DOHH2 (cell line): ENCODE measurements around the gene SPATA13.

Experiments used
- H3F3A ChIP-seq: fragments of 200-600 bp; sonication (generic), shearing (Covaris generic); 2 replicates; pipeline ENCODE4 v1.6.0; 2016; ENCODE audit warnings: antibody characterized with exemption, mild to moderate bottlenecking; ENCODE audit not compliant: control insufficient read depth, insufficient read depth
- H3K27ac ChIP-seq: fragments of 200-600 bp; sonication (generic); 2 replicates; pipeline ENCODE4 v1.5.1; 2014; ENCODE audit warnings: low read depth, mild to moderate bottlenecking, low read length, moderate library complexity
- H3K27me3 ChIP-seq: fragments of 200-600 bp; sonication (generic); 2 replicates; pipeline ENCODE4 v1.6.1; 2014; ENCODE audit warnings: mild to moderate bottlenecking, low read length, mixed read lengths; ENCODE audit not compliant: control insufficient read depth
- H3K36me3 ChIP-seq: fragments of 200-600 bp; sonication (generic); 2 replicates; pipeline ENCODE4 v1.6.1; 2014; ENCODE audit warnings: mild to moderate bottlenecking, low read length, moderate library complexity, mixed read lengths; ENCODE audit not compliant: control insufficient read depth
- H3K4me1 ChIP-seq: fragments of 200-600 bp; sonication (generic); 2 replicates; pipeline ENCODE4 v1.6.1; 2014; ENCODE audit warnings: mild to moderate bottlenecking, low read length, mixed read lengths; ENCODE audit not compliant: control insufficient read depth
- H3K4me2 ChIP-seq: fragments of 200-600 bp; sonication (generic); 2 replicates; pipeline ENCODE4 v1.6.0; 2014; ENCODE audit warnings: mild to moderate bottlenecking, low read length, moderate library complexity
- H3K4me3 ChIP-seq: fragments of 200-600 bp; sonication (generic); 2 replicates; pipeline ENCODE4 v1.5.1; 2014; ENCODE audit warnings: mild to moderate bottlenecking, low read length, mixed read lengths
- H3K79me2 ChIP-seq: fragments of 200-600 bp; sonication (generic); 2 replicates; pipeline ENCODE4 v1.6.1; 2014; ENCODE audit warnings: mild to moderate bottlenecking, low read length, mixed read lengths; ENCODE audit not compliant: control insufficient read depth
- H3K9me2 ChIP-seq: fragments of 200-600 bp; sonication (generic); replicated peaks from 2 replicates; pipeline ENCODE4 v1.6.1; 2014; ENCODE audit warnings: mild to moderate bottlenecking, low read length, mixed read lengths; ENCODE audit not compliant: control insufficient read depth
- H3K9me3 ChIP-seq: fragments of 200-600 bp; sonication (generic); 2 replicates; pipeline ENCODE4 v1.6.1; 2014; ENCODE audit warnings: antibody characterized with exemption, low read length, mixed read lengths; ENCODE audit not compliant: control insufficient read depth, insufficient read depth
- H4K20me1 ChIP-seq: fragments of 200-600 bp; sonication (generic); 2 replicates; pipeline ENCODE4 v1.6.0; 2014; ENCODE audit warnings: low read depth, mild to moderate bottlenecking, antibody characterized with exemption, low read length, moderate library complexity; ENCODE audit not compliant: control insufficient read depth, insufficient read depth
- CTCF ChIP-seq: fragments of 200-600 bp; sonication (generic); IDR thresholded peaks from one replicate; pipeline ENCODE4 v1.5.1; 2014; ENCODE audit warnings: antibody characterized with exemption, mild to moderate bottlenecking, low read depth, low read length; ENCODE audit not compliant: poor library complexity, severe bottlenecking
- EZH2phosphoT487 ChIP-seq: fragments of 200-600 bp; sonication (generic); IDR thresholded peaks from 2 replicates; pipeline ENCODE4 v1.6.1; 2017; ENCODE audit warnings: borderline replicate concordance, mild to moderate bottlenecking, antibody characterized with exemption, low read length, moderate library complexity, mixed read lengths

SPATA13 gene

GRCh38 chr13:24175847-24176246 lies 15.3 kb downstream of the SPATA13 start:
- Histone ChIP-seq H3K4me1 (no peaks in the 10 kb centered on the region), H3K79me2 (peaks cover 80% of the 10 kb centered on the region), H3K27ac (no peak overlapping the region), H3K4me2 (no peak overlapping the region), H3K36me3 (no peaks in the 10 kb centered on the region), H3K27me3 (no peaks in the 10 kb centered on the region), H3F3A (no peaks in the 10 kb centered on the region; the same call in 1 of the 2 replicates), H3K9me3 (no peaks in the 10 kb centered on the region), H3K9me2 (no peaks in the 10 kb centered on the region), H4K20me1 (no peaks in the 10 kb centered on the region), H3K4me3 (no peak overlapping the region)
- TF ChIP-seq CTCF, result no peak
- no peak for TF ChIP-seq EZH2phosphoT487

- Histone ChIP-seq H4K20me1 (no peaks in the 10 kb centered on the region), H3K4me1 (no peaks in the 10 kb centered on the region), H3K9me3 (no peaks in the 10 kb centered on the region), H3K4me2 (no peak overlapping the region), H3K27ac (no peak overlapping the region), H3K36me3 (no peaks in the 10 kb centered on the region), H3F3A (no peaks in the 10 kb centered on the region; the same call in 1 of the 2 replicates), H3K79me2 (peaks cover 77% of the 10 kb centered on the region), H3K27me3 (no peaks in the 10 kb centered on the region), H3K9me2 (no peaks in the 10 kb centered on the region), H3K4me3 (no peak overlapping the region)
- TF ChIP-seq EZH2phosphoT487 (no peak), CTCF (no peak)
Measured at GRCh38 chr13:24176351-24177101, 16.0 kb downstream of the SPATA13 start.

GRCh38 chr13:24178847-24179485 lies 18.4 kb downstream of the SPATA13 start:
- Histone ChIP-seq H3K9me3 (peaks cover 6% of the 10 kb centered on the region; the same call in 1 of the 2 replicates), H3K36me3 (0 out of 2 replicates have a peak, but pooled peaks cover 5% of the 10 kb centered on the region), H3K4me1 (peaks cover 8% of the 10 kb centered on the region), H3K27ac (no peak overlapping the region), H3K4me3 (no peak overlapping the region), H3K79me2 (peaks cover 79% of the 10 kb centered on the region), H3K4me2 (no peak overlapping the region), H3K27me3 (no peaks in the 10 kb centered on the region), H3F3A (no peaks in the 10 kb centered on the region), H3K9me2 (no peaks in the 10 kb centered on the region), H4K20me1 (no peaks in the 10 kb centered on the region)
- no peak for TF ChIP-seq CTCF
- TF ChIP-seq EZH2phosphoT487, result no peak
